Measurements from ENCODE around the gene LAMTOR1.

- TF ChIP-seq CTCF (IDR thresholded peaks at IDR 0.05; ENCODE audit: insufficient read depth, low read depth, low read length) (no peak), EZH2 (IDR thresholded peaks at IDR 0.05; ENCODE audit: insufficient read depth, low read length) (no peak)
Measured at GRCh38 chr11:72100009-72100408, 3.1 kb downstream of the LAMTOR1 start.
